ENCODE data around the gene COQ10B. TPM values are rescaled to one million over a fixed set of nuclear protein-coding genes. Genes with fewer than 3 reads are reported as not detected.
A peak's percentile ranks its signal among the peaks of the same experiment; 100 is the strongest.

COQ10B gene
- total and polyA plus RNA-seq, 2 experiments from 2014 or later, result 40.4 to 57.7 TPM

GRCh38 chr2:197498235-197498936 is 45.0 kb downstream of the COQ10B start:
- Histone ChIP-seq H2AFZ (0 out of 2 replicates have a peak overlapping the region, but pooled peaks have one; percentile 55), H3K4me3 (peak overlapping the region; percentile 89), H3K36me3 (ENCODE audit: low read depth) (peaks cover 49% of the 10 kb centered on the region), H3K27ac (peak overlapping the region; percentile 79), H4K20me1 (ENCODE audit: insufficient read depth) (no peaks in the 10 kb centered on the region), H3K4me1 (ENCODE audit: insufficient read depth) (peaks cover 38% of the 10 kb centered on the region), H3K79me2 (ENCODE audit: insufficient read depth) (peaks cover 92% of the 10 kb centered on the region), H3K4me2 (ENCODE audit: unreplicated experiment) (peak overlapping the region; percentile 92), H3K27me3 (replicated peaks; ENCODE audit: insufficient read depth) (no peaks in the 10 kb centered on the region), H3F3A (ENCODE audit: insufficient read depth) (peaks cover 27% of the 10 kb centered on the region), H3K9me2 (ENCODE audit: insufficient read depth) (no peaks in the 10 kb centered on the region), H3K9me3 (ENCODE audit: low read depth) (no peaks in the 10 kb centered on the region), H3K9ac (peak overlapping the region; percentile 89)
- TF ChIP-seq EZH2 (IDR thresholded peaks at IDR 0.05; ENCODE audit: insufficient read depth, poor library complexity, severe bottlenecking) (no peak), EZH2phosphoT487 (IDR thresholded peaks at IDR 0.05; ENCODE audit: insufficient read depth, low read depth) (no peak)
- in situ Hi-C loops (cut with MboI), result no loop called here
- 11 to 12% methylated on average over 14 of the region's 14 CpGs for WGBS, 2 experiments (ENCODE audit: low coverage in 1 of 2, low lambda C conversion rate in 2 of 2, missing lambda C conversion rate in 2 of 2)
- DNase-seq, result peak; percentile 36

- Histone ChIP-seq H3K4me2 (ENCODE audit: unreplicated experiment) (peak overlapping the region; percentile 92), H3K9me2 (ENCODE audit: insufficient read depth) (no peaks in the 10 kb centered on the region), H3K9ac (peak overlapping the region; percentile 89), H3F3A (ENCODE audit: insufficient read depth) (peaks cover 27% of the 10 kb centered on the region), H3K36me3 (ENCODE audit: low read depth) (peaks cover 48% of the 10 kb centered on the region), H3K4me1 (ENCODE audit: insufficient read depth) (peaks cover 38% of the 10 kb centered on the region), H3K27ac (peak overlapping the region; percentile 79), H4K20me1 (ENCODE audit: insufficient read depth) (no peaks in the 10 kb centered on the region), H3K9me3 (ENCODE audit: low read depth) (no peaks in the 10 kb centered on the region), H3K27me3 (replicated peaks; ENCODE audit: insufficient read depth) (no peaks in the 10 kb centered on the region), H2AFZ (peak overlapping the region; percentile 55), H3K4me3 (peak overlapping the region; percentile 89), H3K79me2 (ENCODE audit: insufficient read depth) (peaks cover 92% of the 10 kb centered on the region)
- DNase-seq, result peak; percentile 83
- TF ChIP-seq EZH2phosphoT487 (IDR thresholded peaks at IDR 0.05; ENCODE audit: insufficient read depth, low read depth), result no peak
- in situ Hi-C loops (cut with MboI), result no loop called here
- WGBS, 2 experiments (ENCODE audit: low coverage in 1 of 2, low lambda C conversion rate in 2 of 2, missing lambda C conversion rate in 2 of 2), result 1% methylated on average over 46 of the region's 46 CpGs
These were observed 45.7 kb downstream of the COQ10B start for GRCh38 chr2:197498937-197499593.

- H3K9ac ChIP-seq, result peak within 1 kb of the TSS; percentile 89
- H4K20me1 ChIP-seq (ENCODE audit: insufficient read depth), result no peaks in the 10 kb centered on the region
- H3K4me3 ChIP-seq, result peak within 1 kb of the TSS; percentile 89
- H3F3A ChIP-seq (ENCODE audit: insufficient read depth), result peaks cover 27% of the 10 kb centered on the region
- no peak for TF ChIP-seq EZH2phosphoT487 (IDR thresholded peaks at IDR 0.05; ENCODE audit: insufficient read depth, low read depth)
- TF ChIP-seq EZH2 (IDR thresholded peaks at IDR 0.05; ENCODE audit: insufficient read depth, poor library complexity, severe bottlenecking), result no peak
- peak; percentile 100 for DNase-seq
- H3K4me2 ChIP-seq (ENCODE audit: unreplicated experiment), result peak within 1 kb of the TSS; percentile 94
- peak within 1 kb of the TSS; percentile 74 for H2AFZ ChIP-seq
- H3K36me3 ChIP-seq (ENCODE audit: low read depth), result peaks cover 48% of the 10 kb centered on the region
- no peaks in the 10 kb centered on the region for H3K9me3 ChIP-seq (ENCODE audit: low read depth)
- H3K27me3 ChIP-seq (replicated peaks; ENCODE audit: insufficient read depth), result no peaks in the 10 kb centered on the region
- peak within 1 kb of the TSS; percentile 79 for H3K27ac ChIP-seq
- H3K4me1 ChIP-seq (ENCODE audit: insufficient read depth), result peaks cover 38% of the 10 kb centered on the region
- 0 to 1% methylated on average over 51 to 98 of the region's 104 CpGs for WGBS, 2 experiments (ENCODE audit: low coverage in 1 of 2, low lambda C conversion rate in 2 of 2, missing lambda C conversion rate in 2 of 2)
- H3K9me2 ChIP-seq (ENCODE audit: insufficient read depth), result no peaks in the 10 kb centered on the region
- in situ Hi-C loops (cut with MboI), result no loop called here
- peaks cover 92% of the 10 kb centered on the region for H3K79me2 ChIP-seq (ENCODE audit: insufficient read depth)
These were observed 46.5 kb downstream of the COQ10B start, which contains the start of the genes HSPD1 and HSPE1 for GRCh38 chr2:197499594-197500502. HSPD1 (minus strand) TSS chr2:197499840; CDS start chr2:197498848, 992 bp downstream. HSPE1 (plus strand) TSS chr2:197500379; CDS start chr2:197500437, 58 bp downstream.

All from GM23248 (cell line).